PC-9 (cell line): ENCODE data around the gene STOX2.

ENCODE experiments used
- CTCF ChIP-seq: fragments of 200-600 bp; sonication (generic); conservative IDR thresholded peaks from 2 replicates; pipeline ENCODE4 v1.6.1; 2017; ENCODE audit warnings: mixed run types, antibody characterized with exemption, mild to moderate bottlenecking, moderate library complexity
- EZH2 ChIP-seq: fragments of 200-600 bp; sonication (generic); IDR thresholded peaks from 2 replicates; pipeline ENCODE4 v1.8.0; 2017; ENCODE audit warnings: antibody characterized with exemption, low read depth

- no peak for TF ChIP-seq EZH2
- no peak for TF ChIP-seq CTCF
Measured at GRCh38 chr4:183912585-183912984, 7.5 kb downstream of the STOX2 start.
